ENCODE data around the gene MYZAP. TPM values are rescaled to one million over a fixed set of nuclear protein-coding genes. Genes with fewer than 3 reads are reported as not detected.

MYZAP gene
- total and polyA plus RNA-seq, 2 of the 8 experiments (the other 6 are each of a cell fraction or from before 2014, with no cell fraction given), result 0.41 to 0.65 TPM

DNA sequence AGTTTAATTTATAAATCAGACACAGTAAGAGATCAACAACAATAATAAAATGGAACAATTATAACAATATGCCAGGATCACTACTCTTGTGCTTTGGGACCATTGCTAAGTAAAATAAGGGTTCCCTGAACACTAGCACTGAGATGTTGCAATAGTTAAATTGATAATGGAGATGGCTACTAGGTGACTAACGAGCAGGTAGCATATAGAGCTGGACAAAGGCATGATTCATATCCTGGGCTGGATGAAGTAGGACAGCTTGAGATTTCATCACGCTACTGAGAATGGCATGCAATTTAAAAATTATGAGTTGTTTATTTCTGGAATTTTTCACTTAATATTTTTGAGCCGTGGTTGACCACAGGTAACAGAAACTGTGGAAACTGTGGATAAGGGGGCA, 20.7 kb upstream of the MYZAP start:
- H3K27ac ChIP-seq (ENCODE audit: low read depth, low read length), result no peak overlapping the region
- WGBS, 2 experiments (ENCODE audit: extremely low coverage in 1 of 2, insufficient coverage in 1 of 2, insufficient read length in 1 of 2, insufficient replicate concordance in 2 of 2, low coverage in 1 of 2, low lambda C conversion rate in 2 of 2, missing lambda C conversion rate in 1 of 2), result 94% methylated on average over 3 of the region's 3 CpGs; no CpG with 5 or more reads in 1 of the 2 experiments
- no peaks in the 10 kb centered on the region for H3K36me3 ChIP-seq (ENCODE audit: control insufficient read depth in 2 of 4, insufficient read depth in 4 of 4, low read length in 3 of 4)
- H4K8ac ChIP-seq (ENCODE audit: extremely low read depth, insufficient read depth, low read length), result no peak overlapping the region
- no peak overlapping the region for H4K5ac ChIP-seq (ENCODE audit: insufficient read length, low read depth, low read length)
- no peak overlapping the region for H2AFZ ChIP-seq (ENCODE audit: low read length)
- no peak overlapping the region for H3K4me3 ChIP-seq (ENCODE audit: extremely low read depth in 1 of 4, insufficient read depth in 2 of 4, low read depth in 3 of 4, low read length in 4 of 4)
- H3K23ac ChIP-seq (ENCODE audit: insufficient read length), result no peak overlapping the region
- H3K23me2 ChIP-seq (ENCODE audit: low read depth, low read length), result no peaks in the 10 kb centered on the region
- no peaks in the 10 kb centered on the region for H3K9me3 ChIP-seq (ENCODE audit: insufficient read depth in 2 of 2, low read depth in 1 of 2, low read length in 1 of 2)
- no peak overlapping the region for H2BK5ac ChIP-seq (ENCODE audit: low read depth, low read length)
- no peak for FAIRE-seq
- H3K4me1 ChIP-seq (replicated peaks in 1 of 4; ENCODE audit: control insufficient read depth in 3 of 4, insufficient read depth in 4 of 4, low read length in 3 of 4), result peaks cover 0 to 2% (median 0%) of the 10 kb centered on the region in 4 experiments; a peak in 2 of 7 replicates
- H3K56ac ChIP-seq (replicated peaks; ENCODE audit: insufficient read length, low read depth, low read length), result no peak overlapping the region
- ChIA-PET POLR2A (ENCODE audit: partially characterized antibody) (no interaction called here), CTCF (ENCODE audit: partially characterized antibody) (interaction anchor here (1.0 to 1.5 kb wide), 3 partner anchors 10 to 230 kb away, joined by 4 to 5 read pairs (median 4); no protein-coding TSS in a partner anchor)
- H3K9ac ChIP-seq (replicated peaks in 1 of 4; ENCODE audit: extremely low read depth in 1 of 4, low read depth in 3 of 4, low read length in 3 of 4), result no peak overlapping the region
- no peak overlapping the region for H3K18ac ChIP-seq (ENCODE audit: extremely low read depth, low read length)
- H3K27me3 ChIP-seq (replicated peaks in 1 of 4; ENCODE audit: control insufficient read depth in 3 of 4, extremely low read depth in 1 of 4, insufficient read depth in 3 of 4, low read length in 3 of 4), result no peaks in the 10 kb centered on the region
- H3K79me2 ChIP-seq (ENCODE audit: control insufficient read depth in 1 of 2, insufficient read depth in 2 of 2, low read length in 2 of 2), result no peaks in the 10 kb centered on the region
- DNase-seq (ENCODE audit: low read depth in 1 of 2, low spot score in 2 of 2), result no peak
- H3K79me1 ChIP-seq (ENCODE audit: low read depth, low read length), result no peaks in the 10 kb centered on the region
- H2BK15ac ChIP-seq (ENCODE audit: low read length), result no peak overlapping the region
- H2BK12ac ChIP-seq (ENCODE audit: low read depth, low read length), result no peak overlapping the region
- H2AK5ac ChIP-seq (ENCODE audit: low read depth, low read length), result no peak overlapping the region
- TF ChIP-seq RFX5 (IDR thresholded peaks at IDR 0.05; ENCODE audit: borderline replicate concordance, low read depth, low read length) (no peak), POLR2A (IDR thresholded peaks at IDR 0.05; ENCODE audit: control extremely low read depth in 1 of 2, low read depth in 2 of 2, low read length in 2 of 2) (no peak), SIX5 (IDR thresholded peaks at IDR 0.05; ENCODE audit: low read depth, low read length) (no peak), RBBP5 (IDR thresholded peaks at IDR 0.05; ENCODE audit: borderline replicate concordance, low read depth, low read length) (no peak)
- H4K20me1 ChIP-seq (replicated peaks in 1 of 2; ENCODE audit: control insufficient read depth in 1 of 2, insufficient read depth in 2 of 2, low read length in 2 of 2), result no peaks in the 10 kb centered on the region
- H3K14ac ChIP-seq (ENCODE audit: insufficient read length), result no peak overlapping the region
- H3K4ac ChIP-seq (replicated peaks; ENCODE audit: insufficient read length, low read depth, low read length), result no peak overlapping the region
- no peak overlapping the region for H2BK120ac ChIP-seq (replicated peaks; ENCODE audit: low read depth, low read length)
- no peak overlapping the region for H3K4me2 ChIP-seq (ENCODE audit: insufficient read depth in 1 of 2, low read depth in 2 of 2, low read length in 2 of 2)
- H2BK20ac ChIP-seq (ENCODE audit: low read length), result no peak overlapping the region
- H4K91ac ChIP-seq (replicated peaks; ENCODE audit: insufficient read length, low read length), result no peak overlapping the region

Data from H1 (cell line).